K562 (cell line): Measurements from ENCODE around the gene FAM193A. TPM values are rescaled to one million over a fixed set of nuclear protein-coding genes. Genes with fewer than 3 reads are reported as not detected.

Experiments
- CBX1 ChIP-seq: sonication (generic); IDR thresholded peaks from 2 replicates; pipeline ENCODE4 v1.6.1; 2016; ENCODE audit warnings: antibody characterized with exemption, low read depth, mild to moderate bottlenecking
- ILF3 ChIP-seq: fragments of 450-650 bp; IDR thresholded peaks from 2 replicates; pipeline ENCODE4 v1.6.1; 2018; ENCODE audit warnings: antibody characterized with exemption, mild to moderate bottlenecking, moderate library complexity, borderline replicate concordance
- MAX ChIP-seq: sonication (generic); formaldehyde crosslinking; IDR thresholded peaks from 2 replicates; pipeline ENCODE4 v1.9.0; 2022; ENCODE audit warnings: mild to moderate bottlenecking, missing genetic modification reagents
- MEF2A ChIP-seq: IDR thresholded peaks from 2 replicates; pipeline ENCODE4 v1.6.1; 2011; ENCODE audit warnings: low read depth, mild to moderate bottlenecking, low read length, moderate library complexity; ENCODE audit not compliant: control insufficient read depth
- MEIS2 ChIP-seq: fragments of 450-650 bp; IDR thresholded peaks from 2 replicates; pipeline ENCODE4 v1.6.1; 2014; ENCODE audit warnings: mild to moderate bottlenecking; ENCODE audit not compliant: partially characterized antibody
- RFX1 ChIP-seq: fragments of 450-650 bp; IDR thresholded peaks from 2 replicates; pipeline ENCODE4 v1.6.1; 2016; ENCODE audit warnings: mild to moderate bottlenecking, moderate library complexity
- SMAD4 ChIP-seq: fragments of 250-450 bp; sonication (Bioruptor Pico); conservative IDR thresholded peaks from 2 replicates; pipeline ENCODE4 v1.8.0; 2021; ENCODE audit warnings: inconsistent platforms, mild to moderate bottlenecking, moderate library complexity
- ZBTB7A ChIP-seq: IDR thresholded peaks from 2 replicates; pipeline ENCODE4 v1.6.1; 2011; ENCODE audit warnings: low read depth, mild to moderate bottlenecking, low read length, moderate library complexity, borderline replicate concordance; ENCODE audit not compliant: control insufficient read depth
- ZFP1 ChIP-seq: fragments of 450-650 bp; formaldehyde crosslinking; IDR thresholded peaks from 2 replicates; pipeline ENCODE4 v1.4.0; 2020; ENCODE audit warnings: mild to moderate bottlenecking, mixed read lengths
- ZNF318 ChIP-seq, 2 experiments: fragments of 450-650 bp; IDR thresholded peaks; 2 replicates each; pipeline ENCODE4 v1.6.1; 2016; ENCODE audit warnings: mild to moderate bottlenecking in 2 of 2, borderline replicate concordance in 1 of 2, low read depth in 1 of 2, moderate library complexity in 1 of 2
- ZNF717 ChIP-seq: fragments of 250-450 bp; sonication (Bioruptor Pico); IDR thresholded peaks from 2 replicates; pipeline ENCODE4 v1.5.0; 2021
- polyA plus RNA-seq, 8 experiments: library from polyadenylated mRNA; depleted of rRNA in 4 of 8; stranded (reverse) in 5 of 8; unstranded in 3 of 8; fragments of >200 nt; fragmentation: Nextera tagmentation in 2 of 8; fragmentation: Illumina TruSeq in 1 of 8; extraction: Ambion mirVana in 2 of 8; extraction: Trizol in 1 of 8; gene quantifications; 2 replicates each; pipeline versions ENCODE4 v1.2.1 to v1.2.3, GENCODE V29; 2011 to 2014; ENCODE audit warnings: inconsistent platforms in 1 of 8, missing spikeins in 1 of 8
- total RNA-seq, 7 experiments: library from RNA; depleted of rRNA in 6 of 7; stranded (reverse); fragments of >200 nt in 6 of 7; fragmentation: Illumina TruSeq in 2 of 7; extraction: Trizol in 2 of 7; gene quantifications; 2 replicates each; pipeline versions ENCODE4 v1.2.1 to v1.2.3, GENCODE V29; 2011 to 2021; ENCODE audit warnings: low replicate concordance in 1 of 7
- TF ChIP-seq, protein P1 (sequence below): fragments of 150-350 bp; IDR thresholded peaks from 2 replicates; pipeline ENCODE4 v1.6.1; 2014; ENCODE audit warnings: low read depth, mild to moderate bottlenecking, low read length, borderline replicate concordance
- TF ChIP-seq, protein P2 (sequence below): fragments of 250-450 bp; sonication (Bioruptor Pico); IDR thresholded peaks from 2 replicates; pipeline ENCODE4 v1.5.0; 2021
- TF ChIP-seq, protein P3 (sequence below): fragments of 450-650 bp; IDR thresholded peaks from 2 replicates; pipeline ENCODE4 v1.6.1; 2017; ENCODE audit warnings: antibody characterized with exemption

Gene FAM193A
- total and polyA plus RNA-seq, 9 of the 15 experiments (the other 6 are each of a cell fraction or from before 2014, with no cell fraction given) = 0.46 to 24.6 (median 9.6) TPM

DNA sequence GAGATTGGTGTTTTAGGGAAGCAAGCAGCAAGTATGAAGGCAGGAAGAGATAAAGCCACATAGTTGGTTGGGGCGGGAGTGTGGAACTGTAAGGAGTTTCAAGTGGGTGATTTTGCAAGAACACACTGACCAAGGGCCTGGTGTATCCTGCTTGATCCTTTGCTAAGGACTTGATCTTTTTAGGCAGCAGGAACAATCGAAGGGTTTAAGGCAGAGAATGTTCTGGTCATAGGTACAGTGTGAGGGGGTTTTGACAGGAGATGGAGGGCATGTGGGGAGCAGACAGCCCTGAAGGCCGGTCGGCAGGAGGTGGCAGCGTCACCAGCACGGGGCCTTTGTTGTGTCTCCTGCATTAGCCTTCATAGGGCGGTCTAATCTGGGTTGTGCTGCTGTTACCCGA lies 54.7 kb downstream of the FAM193A start (continued):
- TF ChIP-seq, protein P1, sequence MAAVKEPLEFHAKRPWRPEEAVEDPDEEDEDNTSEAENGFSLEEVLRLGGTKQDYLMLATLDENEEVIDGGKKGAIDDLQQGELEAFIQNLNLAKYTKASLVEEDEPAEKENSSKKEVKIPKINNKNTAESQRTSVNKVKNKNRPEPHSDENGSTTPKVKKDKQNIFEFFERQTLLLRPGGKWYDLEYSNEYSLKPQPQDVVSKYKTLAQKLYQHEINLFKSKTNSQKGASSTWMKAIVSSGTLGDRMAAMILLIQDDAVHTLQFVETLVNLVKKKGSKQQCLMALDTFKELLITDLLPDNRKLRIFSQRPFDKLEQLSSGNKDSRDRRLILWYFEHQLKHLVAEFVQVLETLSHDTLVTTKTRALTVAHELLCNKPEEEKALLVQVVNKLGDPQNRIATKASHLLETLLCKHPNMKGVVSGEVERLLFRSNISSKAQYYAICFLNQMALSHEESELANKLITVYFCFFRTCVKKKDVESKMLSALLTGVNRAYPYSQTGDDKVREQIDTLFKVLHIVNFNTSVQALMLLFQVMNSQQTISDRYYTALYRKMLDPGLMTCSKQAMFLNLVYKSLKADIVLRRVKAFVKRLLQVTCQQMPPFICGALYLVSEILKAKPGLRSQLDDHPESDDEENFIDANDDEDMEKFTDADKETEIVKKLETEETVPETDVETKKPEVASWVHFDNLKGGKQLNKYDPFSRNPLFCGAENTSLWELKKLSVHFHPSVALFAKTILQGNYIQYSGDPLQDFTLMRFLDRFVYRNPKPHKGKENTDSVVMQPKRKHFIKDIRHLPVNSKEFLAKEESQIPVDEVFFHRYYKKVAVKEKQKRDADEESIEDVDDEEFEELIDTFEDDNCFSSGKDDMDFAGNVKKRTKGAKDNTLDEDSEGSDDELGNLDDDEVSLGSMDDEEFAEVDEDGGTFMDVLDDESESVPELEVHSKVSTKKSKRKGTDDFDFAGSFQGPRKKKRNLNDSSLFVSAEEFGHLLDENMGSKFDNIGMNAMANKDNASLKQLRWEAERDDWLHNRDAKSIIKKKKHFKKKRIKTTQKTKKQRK = no peak
- TF ChIP-seq, protein P2, sequence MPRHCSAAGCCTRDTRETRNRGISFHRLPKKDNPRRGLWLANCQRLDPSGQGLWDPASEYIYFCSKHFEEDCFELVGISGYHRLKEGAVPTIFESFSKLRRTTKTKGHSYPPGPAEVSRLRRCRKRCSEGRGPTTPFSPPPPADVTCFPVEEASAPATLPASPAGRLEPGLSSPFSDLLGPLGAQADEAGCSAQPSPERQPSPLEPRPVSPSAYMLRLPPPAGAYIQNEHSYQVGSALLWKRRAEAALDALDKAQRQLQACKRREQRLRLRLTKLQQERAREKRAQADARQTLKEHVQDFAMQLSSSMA (CRISPR knock-in tag) = no peak
- TF ChIP-seq ILF3 (no peak), ZBTB7A (no peak), MEIS2 (no peak), CBX1 (no peak), SMAD4 (CRISPR knock-in tag) (peak; percentile 66), ZFP1 (CRISPR knock-in tag) (no peak), MEF2A (no peak), RFX1 (no peak), MAX (CRISPR knock-in tag) (peak; percentile 45; the same call in 1 of the 2 replicates), ZNF318 (IDR thresholded peaks at IDR 0.05; ENCODE audit: borderline replicate concordance in 1 of 2, low read depth in 1 of 2) (no peak), ZNF717 (CRISPR knock-in tag) (no peak)
- TF ChIP-seq, protein P3, sequence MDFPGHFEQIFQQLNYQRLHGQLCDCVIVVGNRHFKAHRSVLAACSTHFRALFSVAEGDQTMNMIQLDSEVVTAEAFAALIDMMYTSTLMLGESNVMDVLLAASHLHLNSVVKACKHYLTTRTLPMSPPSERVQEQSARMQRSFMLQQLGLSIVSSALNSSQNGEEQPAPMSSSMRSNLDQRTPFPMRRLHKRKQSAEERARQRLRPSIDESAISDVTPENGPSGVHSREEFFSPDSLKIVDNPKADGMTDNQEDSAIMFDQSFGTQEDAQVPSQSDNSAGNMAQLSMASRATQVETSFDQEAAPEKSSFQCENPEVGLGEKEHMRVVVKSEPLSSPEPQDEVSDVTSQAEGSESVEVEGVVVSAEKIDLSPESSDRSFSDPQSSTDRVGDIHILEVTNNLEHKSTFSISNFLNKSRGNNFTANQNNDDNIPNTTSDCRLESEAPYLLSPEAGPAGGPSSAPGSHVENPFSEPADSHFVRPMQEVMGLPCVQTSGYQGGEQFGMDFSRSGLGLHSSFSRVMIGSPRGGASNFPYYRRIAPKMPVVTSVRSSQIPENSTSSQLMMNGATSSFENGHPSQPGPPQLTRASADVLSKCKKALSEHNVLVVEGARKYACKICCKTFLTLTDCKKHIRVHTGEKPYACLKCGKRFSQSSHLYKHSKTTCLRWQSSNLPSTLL = no peak
